Breast epithelium (tissue), 3 donors: ENCODE results near the gene DAPK1.

Experiments
- CTCF ChIP-seq, 3 donors: fragments of 450-650 bp; IDR thresholded peaks; one replicate each; pipeline ENCODE4 v1.5.1; 2016 to 2017; ENCODE audit warnings: antibody characterized with exemption in 3 of 3, mild to moderate bottlenecking in 3 of 3, moderate library complexity in 3 of 3
- POLR2A ChIP-seq: fragments of 450-650 bp; IDR thresholded peaks from one replicate; pipeline ENCODE4 v1.6.1; 2016; ENCODE audit warnings: antibody characterized with exemption, mild to moderate bottlenecking, moderate library complexity
- POLR2AphosphoS5 ChIP-seq, 3 donors: sonication (generic); formaldehyde crosslinking; IDR thresholded peaks; one replicate each; pipeline ENCODE4 v1.6.1; 2017; ENCODE audit warnings: antibody characterized with exemption in 3 of 3

GRCh38 chr9:87533271-87533670 is 35.6 kb downstream of the DAPK1 start:
- TF ChIP-seq POLR2AphosphoS5 (IDR thresholded peaks at IDR 0.05) (no peak), CTCF (IDR thresholded peaks at IDR 0.05) (no peak), POLR2A (no peak)
